HFF-Myc (cell line): Measurements from ENCODE around the gene GABPB2.

ENCODE experiments used
- DNase-seq: peaks from one replicate; pipeline ENCODE4 v3.0.0-alpha.2; 2011; ENCODE audit warnings: low read depth; ENCODE audit errors: extremely low read depth
- H3K4me3 ChIP-seq: replicated peaks from 2 replicates; pipeline ENCODE4 v1.5.1; 2011; ENCODE audit warnings: low read depth, mild to moderate bottlenecking, control low read depth, low read length
- CTCF ChIP-seq: IDR thresholded peaks from 2 replicates; pipeline ENCODE4 v1.5.1; 2012; ENCODE audit warnings: mild to moderate bottlenecking, low read depth, low read length, control low read depth; ENCODE audit errors: missing control alignments

Gene GABPB2

GRCh38 chr1:151037032-151037431 is 33.5 kb upstream of the GABPB2 start:
- DNase-seq = no peak
- no peak for TF ChIP-seq CTCF
- no peak overlapping the region for H3K4me3 ChIP-seq

- TF ChIP-seq CTCF = no peak
- no peak overlapping the region for H3K4me3 ChIP-seq
- no peak for DNase-seq
These were observed 31.0 kb upstream of the GABPB2 start for GRCh38 chr1:151039521-151039920.

GRCh38 chr1:151043163-151043562 is 27.4 kb upstream of the GABPB2 start:
- DNase-seq = no peak
- no peak overlapping the region for H3K4me3 ChIP-seq
- no peak for TF ChIP-seq CTCF

GRCh38 chr1:151047591-151047924 is 23.0 kb upstream of the GABPB2 start, which contains the start of gene C1orf56:
Gene C1orf56 (plus strand): TSS chr1:151047751. CDS start chr1:151047848, 97 bp downstream.
- H3K4me3 ChIP-seq = peak within 1 kb of the TSS; percentile 60
- TF ChIP-seq CTCF = no peak
- DNase-seq = no peak

- H3K4me3 ChIP-seq = peak overlapping the region; percentile 60
- peak; percentile 54 for TF ChIP-seq CTCF
- peak; percentile 41 for DNase-seq
These were observed 22.5 kb upstream of the GABPB2 start for GRCh38 chr1:151047925-151048644.

GRCh38 chr1:151048645-151049032 is 21.9 kb upstream of the GABPB2 start:
- peak overlapping the region; percentile 60 for H3K4me3 ChIP-seq
- TF ChIP-seq CTCF = no peak
- DNase-seq = no peak

- TF ChIP-seq CTCF = no peak
These were observed 21.1 kb upstream of the GABPB2 start for GRCh38 chr1:151049458-151049857.

More at GRCh38 chr1:151049458-151049857, 21.1 kb upstream of the GABPB2 start:
- no peak overlapping the region for H3K4me3 ChIP-seq
- no peak for DNase-seq
